Stimulated activated CD4-positive, alpha-beta T cell treated with anti-CD3 and anti-CD28 coated beads, Interleukin-4, amount 100 ng/mL, for 24 hours (primary cell): Measurements from ENCODE around the gene POC5.
A peak's percentile ranks its signal among the peaks of the same experiment; 100 is the strongest.
"Not testable (repeated sequence)": the region's sequence is repeated elsewhere in the genome, so short reads cannot be mapped to it uniquely, and the experiment has no call there.

Experiments used
- DNase-seq: peaks from one replicate; pipeline ENCODE4 v3.0.0-alpha.2; 2020

POC5 gene

GRCh38 chr5:75717082-75717922 is at the start of gene POC5:
Gene POC5 (minus strand): TSS chr5:75717437. CDS start chr5:75712937, 4,500 bp downstream.
- peak; percentile 99 for DNase-seq

- no peak for DNase-seq
Measured at GRCh38 chr5:75758116-75758515, 40.9 kb upstream of the POC5 start.

- DNase-seq: no peak
Measured at GRCh38 chr5:75756981-75757380, 39.7 kb upstream of the POC5 start.

- DNase-seq: no peak
Measured at GRCh38 chr5:75756211-75756610, 39.0 kb upstream of the POC5 start.

- DNase-seq: no peak
Measured at GRCh38 chr5:75753182-75753581, 35.9 kb upstream of the POC5 start.

GRCh38 chr5:75744355-75744754 is 27.1 kb upstream of the POC5 start:
- no peak for DNase-seq

GRCh38 chr5:75736273-75736672 is 19.0 kb upstream of the POC5 start:
- no peak for DNase-seq

- peak; percentile 10 for DNase-seq
Measured at GRCh38 chr5:75734913-75735789, 17.9 kb upstream of the POC5 start.

- DNase-seq: no peak
Measured at GRCh38 chr5:75733767-75734166, 16.5 kb upstream of the POC5 start.

- not testable (repeated sequence) for DNase-seq
Measured at GRCh38 chr5:75731515-75731914, 14.3 kb upstream of the POC5 start.

GRCh38 chr5:75729321-75729720 is 12.1 kb upstream of the POC5 start:
- DNase-seq: no peak

- no peak for DNase-seq
Measured at GRCh38 chr5:75727931-75728330, 10.7 kb upstream of the POC5 start.

- DNase-seq: not testable (repeated sequence)
Measured at GRCh38 chr5:75726224-75726623, 9.0 kb upstream of the POC5 start.

- no peak for DNase-seq
Measured at GRCh38 chr5:75723378-75723777, 6.1 kb upstream of the POC5 start.

- DNase-seq: no peak
Measured at GRCh38 chr5:75721573-75721972, 4.3 kb upstream of the POC5 start.

- no peak for DNase-seq
Measured at GRCh38 chr5:75720882-75721281, 3.6 kb upstream of the POC5 start.

- DNase-seq: no peak
Measured at GRCh38 chr5:75716715-75717081, 539 bp downstream of the POC5 start.

GRCh38 chr5:75712091-75712490 is 5.1 kb downstream of the POC5 start:
- DNase-seq: no peak

- DNase-seq: no peak
Measured at GRCh38 chr5:75711151-75711550, 6.1 kb downstream of the POC5 start.

- DNase-seq: no peak
Measured at GRCh38 chr5:75710637-75711036, 6.6 kb downstream of the POC5 start.

GRCh38 chr5:75707911-75708509 is 9.2 kb downstream of the POC5 start:
- no peak for DNase-seq

GRCh38 chr5:75706775-75707174 is 10.5 kb downstream of the POC5 start:
- no peak for DNase-seq

- DNase-seq: no peak
Measured at GRCh38 chr5:75706016-75706415, 11.2 kb downstream of the POC5 start.

- no peak for DNase-seq
Measured at GRCh38 chr5:75701856-75702255, 15.4 kb downstream of the POC5 start.
